Stimulated activated CD4-positive, alpha-beta T cell treated with anti-CD3 and anti-CD28 coated beads, Interleukin-4, amount 100 ng/mL, for 1 hour (primary cell): ENCODE measurements around the gene C9orf57.
"Not testable (repeated sequence)": the region's sequence is repeated elsewhere in the genome, so short reads cannot be mapped to it uniquely, and the experiment has no call there.

Experiments used
- DNase-seq: peaks from one replicate; pipeline ENCODE4 v3.0.0-alpha.2; 2020

Gene C9orf57

GRCh38 chr9:72022841-72023240 is 37.6 kb downstream of the C9orf57 start:
- DNase-seq = no peak

DNA sequence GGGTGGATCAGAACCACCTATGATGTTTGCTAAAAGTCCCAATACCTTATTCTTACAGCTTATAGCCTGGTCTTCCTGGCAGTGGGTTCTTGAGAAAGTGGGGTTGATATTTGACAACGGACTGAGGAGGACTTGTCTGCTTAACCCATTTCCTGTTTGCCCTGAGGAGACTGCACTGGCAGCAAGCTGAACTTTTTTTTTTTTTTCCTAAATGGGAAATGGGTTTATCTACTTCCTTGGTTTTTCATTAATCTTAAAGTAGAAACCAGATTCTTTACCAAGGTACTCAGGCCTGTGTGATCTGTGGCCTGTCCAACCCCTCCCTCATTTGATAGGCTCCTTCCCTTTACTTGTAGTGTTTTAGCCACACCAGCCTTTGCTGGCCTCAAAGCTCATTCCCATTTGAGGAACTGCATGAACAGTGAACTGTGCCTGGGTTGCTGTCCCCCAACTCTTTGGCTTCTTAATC is 47.1 kb downstream of the C9orf57 start:
- DNase-seq = no peak

GRCh38 chr9:72012646-72013045 is 47.8 kb downstream of the C9orf57 start:
- no peak for DNase-seq

DNA sequence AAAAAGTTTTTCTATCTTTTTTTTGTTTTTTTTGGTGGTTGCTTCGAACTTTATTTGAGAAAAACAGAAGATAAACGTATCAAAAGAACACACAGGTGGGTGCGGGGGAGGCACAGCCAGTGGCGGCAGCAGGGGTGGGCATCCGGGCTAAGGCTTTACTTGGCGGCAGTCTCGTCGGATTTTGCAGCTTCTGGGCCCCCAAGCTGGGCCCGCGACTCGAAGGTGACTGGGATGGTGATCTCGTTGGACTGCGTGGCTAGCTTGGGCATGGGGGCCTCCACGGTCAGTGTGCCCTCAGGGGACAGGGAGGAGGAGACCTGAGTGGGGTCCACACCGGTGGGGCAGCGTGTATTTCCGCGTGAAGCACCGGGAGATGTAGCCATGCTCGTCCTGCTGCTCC is 52.7 kb downstream of the C9orf57 start:
- DNase-seq = not testable (repeated sequence)

GRCh38 chr9:72006501-72006900 is 53.9 kb downstream of the C9orf57 start:
- no peak for DNase-seq

DNA sequence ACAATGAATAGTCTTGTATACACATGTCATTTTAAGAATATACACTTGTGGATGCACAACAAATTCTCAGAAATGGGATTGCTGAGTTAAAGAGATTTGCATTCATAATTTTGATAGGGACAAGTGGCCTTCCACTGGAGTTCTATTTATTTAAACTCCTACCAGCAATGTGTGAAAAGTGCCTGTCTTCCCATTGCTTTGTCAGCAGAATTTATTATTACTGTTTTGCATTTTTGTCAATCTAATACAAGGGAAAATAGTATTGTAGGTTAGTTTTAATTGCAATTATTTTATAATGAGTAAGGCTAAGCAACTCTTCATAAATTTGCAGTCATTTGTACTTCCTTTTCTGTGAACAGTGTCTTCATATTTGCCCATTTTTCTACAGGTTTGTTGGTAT is 55.0 kb downstream of the C9orf57 start:
- no peak for DNase-seq
